Peyer's patch (tissue), 4 donors: ENCODE results near the gene CATSPERD. TPM values are rescaled to one million over a fixed set of nuclear protein-coding genes. Genes with fewer than 3 reads are reported as not detected.

Experiments used
- DNase-seq, 3 donors: peaks; one replicate each; pipeline ENCODE4 v3.0.0-alpha.2; 2017 to 2019
- H3K27ac ChIP-seq, 4 donors: fragments of 200-600 bp; sonication (generic); one replicate each; pipeline ENCODE4 v1.5.1; 2016 to 2019
- H3K27me3 ChIP-seq, 2 donors: fragments of 200-600 bp; sonication (generic); one replicate each; pipeline ENCODE4 v1.5.1; 2019
- H3K36me3 ChIP-seq, 3 donors: fragments of 200-600 bp; sonication (generic); one replicate each; pipeline ENCODE4 v1.5.1; 2016 to 2019
- H3K4me1 ChIP-seq, 4 donors: fragments of 200-600 bp; sonication (generic); one replicate each; pipeline ENCODE4 v1.5.1; 2016 to 2019
- H3K4me3 ChIP-seq, 4 donors: fragments of 200-600 bp; sonication (generic); 1 replicate in 3 of 4; 2 replicates in 1 of 4; pipeline ENCODE4 v1.5.1; 2016 to 2019; ENCODE audit warnings: mild to moderate bottlenecking in 1 of 4
- H3K9me3 ChIP-seq, 4 donors: fragments of 200-600 bp; sonication (generic); one replicate each; pipeline ENCODE4 v1.5.1; 2016 to 2019; ENCODE audit warnings: mild to moderate bottlenecking in 1 of 4
- POLR2A ChIP-seq, 2 donors: fragments of 450-650 bp; IDR thresholded peaks; one replicate each; pipeline ENCODE4 v1.5.1; 2017; ENCODE audit warnings: antibody characterized with exemption in 2 of 2, mild to moderate bottlenecking in 2 of 2, moderate library complexity in 2 of 2
- total RNA-seq, 4 donors: library from RNA; depleted of rRNA; stranded (reverse); fragments of >200 nt; gene quantifications; one replicate each; pipeline ENCODE4 v1.1.0, GENCODE V29; 2016
- TF ChIP-seq, protein P1 (sequence below), 6 experiments: fragments of 450-650 bp in 4 of 6; fragments of 200-600 bp in 2 of 6; sonication (generic) in 1 of 6; IDR thresholded peaks; one replicate each; pipeline ENCODE4 v1.5.1; 2017 to 2019; ENCODE audit warnings: antibody characterized with exemption in 6 of 6, mild to moderate bottlenecking in 3 of 6, moderate library complexity in 1 of 6

The CATSPERD gene
- total RNA-seq, 4 donors from 2014 or later: not detected

GRCh38 chr19:5804516-5805461 lies 84.4 kb downstream of the CATSPERD start, which contains the start of gene NRTN:
TSS of gene NRTN (plus strand) at chr19:5805067. CDS start at chr19:5824166, 19,099 bp downstream.
- Histone ChIP-seq H3K27me3 (no peaks in the 10 kb centered on the region), H3K36me3 (no peaks in the 10 kb centered on the region)
- peak; percentile 27 to 77 (median 70) for DNase-seq

GRCh38 chr19:5805462-5806132 lies 85.2 kb downstream of the CATSPERD start:
- Histone ChIP-seq H3K27me3 (no peaks in the 10 kb centered on the region), H3K9me3 (peaks cover 0 to 3% (median 0%) of the 10 kb centered on the region in 4 donors), H3K4me1 (peaks cover 4 to 42% (median 11%) of the 10 kb centered on the region in 4 donors), H3K36me3 (no peaks in the 10 kb centered on the region), H3K4me3 (peak overlapping the region in 3 of 4 donors; percentile 36 to 46 (median 43)), H3K27ac (peak overlapping the region in 3 of 4 donors; percentile 31 to 61 (median 57))
- TF ChIP-seq, protein P1, sequence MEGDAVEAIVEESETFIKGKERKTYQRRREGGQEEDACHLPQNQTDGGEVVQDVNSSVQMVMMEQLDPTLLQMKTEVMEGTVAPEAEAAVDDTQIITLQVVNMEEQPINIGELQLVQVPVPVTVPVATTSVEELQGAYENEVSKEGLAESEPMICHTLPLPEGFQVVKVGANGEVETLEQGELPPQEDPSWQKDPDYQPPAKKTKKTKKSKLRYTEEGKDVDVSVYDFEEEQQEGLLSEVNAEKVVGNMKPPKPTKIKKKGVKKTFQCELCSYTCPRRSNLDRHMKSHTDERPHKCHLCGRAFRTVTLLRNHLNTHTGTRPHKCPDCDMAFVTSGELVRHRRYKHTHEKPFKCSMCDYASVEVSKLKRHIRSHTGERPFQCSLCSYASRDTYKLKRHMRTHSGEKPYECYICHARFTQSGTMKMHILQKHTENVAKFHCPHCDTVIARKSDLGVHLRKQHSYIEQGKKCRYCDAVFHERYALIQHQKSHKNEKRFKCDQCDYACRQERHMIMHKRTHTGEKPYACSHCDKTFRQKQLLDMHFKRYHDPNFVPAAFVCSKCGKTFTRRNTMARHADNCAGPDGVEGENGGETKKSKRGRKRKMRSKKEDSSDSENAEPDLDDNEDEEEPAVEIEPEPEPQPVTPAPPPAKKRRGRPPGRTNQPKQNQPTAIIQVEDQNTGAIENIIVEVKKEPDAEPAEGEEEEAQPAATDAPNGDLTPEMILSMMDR (IDR thresholded peaks at IDR 0.05): peak; percentile 35 to 87 (median 73)
- TF ChIP-seq POLR2A (IDR thresholded peaks at IDR 0.05): no peak
- DNase-seq: peak; percentile 44 to 89 (median 88)

More at GRCh38 chr19:5804516-5805461, 84.4 kb downstream of the CATSPERD start, which contains the start of gene NRTN:
- peaks cover 4 to 50% (median 11%) of the 10 kb centered on the region in 4 donors for H3K4me1 ChIP-seq
- H3K9me3 ChIP-seq: peaks cover 0 to 3% (median 0%) of the 10 kb centered on the region in 4 donors
- no peak for TF ChIP-seq POLR2A (IDR thresholded peaks at IDR 0.05)
- TF ChIP-seq, protein P1 (IDR thresholded peaks at IDR 0.05): no peak
- H3K4me3 ChIP-seq: peak within 1 kb of the TSS in 3 of 4 donors; percentile 36 to 46 (median 45)
- H3K27ac ChIP-seq: peak within 1 kb of the TSS in 3 of 4 donors; percentile 31 to 61 (median 57)

DNA sequence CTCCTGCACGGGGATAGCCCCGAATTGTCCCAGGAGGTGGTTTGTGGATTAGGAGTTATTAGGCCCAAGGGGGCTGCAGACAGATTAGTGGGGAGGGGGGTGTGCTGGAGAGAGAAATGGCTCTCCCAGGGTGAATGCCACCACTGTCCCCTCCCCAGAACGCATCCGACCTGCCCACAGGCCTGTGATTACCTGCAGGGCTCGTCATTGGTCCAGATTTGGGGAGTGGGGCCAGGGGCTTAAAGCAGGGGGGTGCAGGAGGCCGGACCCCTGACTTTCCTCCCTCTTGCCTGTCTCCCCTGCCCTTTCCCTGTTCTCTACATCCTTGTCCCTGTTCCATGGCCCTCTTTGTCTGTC lies 85.7 kb downstream of the CATSPERD start:
- H3K9me3 ChIP-seq: peaks cover 0 to 3% (median 0%) of the 10 kb centered on the region in 4 donors
- no peaks in the 10 kb centered on the region for H3K36me3 ChIP-seq
- DNase-seq: peak in 1 of 3 donors; percentile 51
- TF ChIP-seq, protein P1 (IDR thresholded peaks at IDR 0.05): no peak
- TF ChIP-seq POLR2A (IDR thresholded peaks at IDR 0.05): no peak
- H3K4me3 ChIP-seq: peak overlapping the region in 1 of 4 donors; percentile 43
- no peak overlapping the region for H3K27ac ChIP-seq
- no peaks in the 10 kb centered on the region for H3K27me3 ChIP-seq
- H3K4me1 ChIP-seq: peaks cover 4 to 41% (median 11%) of the 10 kb centered on the region in 4 donors

GRCh38 chr19:5806905-5807304 lies 86.5 kb downstream of the CATSPERD start:
- H3K27me3 ChIP-seq: no peaks in the 10 kb centered on the region
- no peak overlapping the region for H3K27ac ChIP-seq
- H3K4me3 ChIP-seq: no peak overlapping the region
- peaks cover 4 to 34% (median 11%) of the 10 kb centered on the region in 4 donors for H3K4me1 ChIP-seq
- TF ChIP-seq, protein P1 (IDR thresholded peaks at IDR 0.05): no peak
- no peak for TF ChIP-seq POLR2A (IDR thresholded peaks at IDR 0.05)
- DNase-seq: no peak
- no peaks in the 10 kb centered on the region for H3K36me3 ChIP-seq
- H3K9me3 ChIP-seq: peaks cover 0 to 3% (median 0%) of the 10 kb centered on the region in 4 donors

DNA sequence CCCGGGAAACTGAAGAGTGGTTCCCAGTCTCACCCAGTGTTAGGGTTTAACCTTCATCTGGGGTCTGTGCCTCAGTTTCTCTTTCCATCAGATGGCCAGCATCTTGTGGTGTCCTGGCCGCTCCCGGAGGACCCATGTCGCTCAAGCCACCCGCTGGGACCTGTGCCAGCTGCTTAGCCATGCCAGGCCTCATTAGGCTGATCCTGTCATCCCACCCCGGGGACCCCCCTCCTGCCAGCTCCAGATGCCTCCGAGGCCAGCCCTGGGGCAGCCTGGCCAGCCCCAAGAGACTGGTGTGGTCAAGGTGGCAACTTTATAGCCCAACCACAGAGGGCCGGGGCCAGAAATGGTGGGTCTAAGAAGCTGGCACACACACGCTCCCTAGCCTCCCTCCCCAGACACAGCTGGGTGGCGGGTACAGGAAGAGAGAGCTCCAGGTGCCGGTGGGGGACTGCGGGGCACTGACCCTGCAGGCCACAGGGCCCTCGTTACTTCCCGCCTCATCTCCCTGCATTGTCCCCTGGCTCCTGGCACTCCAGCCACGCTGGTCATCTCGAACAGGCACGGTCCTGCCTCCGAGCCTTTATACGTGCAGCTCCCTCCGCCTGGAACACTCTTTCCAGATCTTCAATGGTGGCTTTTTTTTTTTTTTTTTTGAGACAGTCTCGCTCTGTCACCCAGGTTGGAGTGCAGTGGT lies 87.8 kb downstream of the CATSPERD start:
- no peak overlapping the region for H3K27ac ChIP-seq
- no peaks in the 10 kb centered on the region for H3K36me3 ChIP-seq
- H3K4me3 ChIP-seq: no peak overlapping the region
- no peaks in the 10 kb centered on the region for H3K27me3 ChIP-seq
- TF ChIP-seq POLR2A (IDR thresholded peaks at IDR 0.05): no peak
- TF ChIP-seq, protein P1 (IDR thresholded peaks at IDR 0.05): no peak
- DNase-seq: no peak
- H3K9me3 ChIP-seq: peaks cover 0 to 3% (median 0%) of the 10 kb centered on the region in 4 donors
- peaks cover 4 to 23% (median 11%) of the 10 kb centered on the region in 4 donors for H3K4me1 ChIP-seq
